GM10266 (cell line): ENCODE results near the gene KSR2.

Source experiments
- DNase-seq: peaks from one replicate; pipeline ENCODE4 v3.0.0; 2012; ENCODE audit errors: extremely low spot score
- TF ChIP-seq, protein P1 (sequence below): IDR thresholded peaks from 2 replicates; pipeline ENCODE4 v1.5.1; 2012; ENCODE audit warnings: mild to moderate bottlenecking, low read depth; ENCODE audit not compliant: control insufficient read depth, insufficient read depth; ENCODE audit errors: missing control alignments

The KSR2 gene

GRCh38 chr12:117574655-117575054 is 394.1 kb downstream of the KSR2 start:
- DNase-seq: no peak
- TF ChIP-seq, protein P1, sequence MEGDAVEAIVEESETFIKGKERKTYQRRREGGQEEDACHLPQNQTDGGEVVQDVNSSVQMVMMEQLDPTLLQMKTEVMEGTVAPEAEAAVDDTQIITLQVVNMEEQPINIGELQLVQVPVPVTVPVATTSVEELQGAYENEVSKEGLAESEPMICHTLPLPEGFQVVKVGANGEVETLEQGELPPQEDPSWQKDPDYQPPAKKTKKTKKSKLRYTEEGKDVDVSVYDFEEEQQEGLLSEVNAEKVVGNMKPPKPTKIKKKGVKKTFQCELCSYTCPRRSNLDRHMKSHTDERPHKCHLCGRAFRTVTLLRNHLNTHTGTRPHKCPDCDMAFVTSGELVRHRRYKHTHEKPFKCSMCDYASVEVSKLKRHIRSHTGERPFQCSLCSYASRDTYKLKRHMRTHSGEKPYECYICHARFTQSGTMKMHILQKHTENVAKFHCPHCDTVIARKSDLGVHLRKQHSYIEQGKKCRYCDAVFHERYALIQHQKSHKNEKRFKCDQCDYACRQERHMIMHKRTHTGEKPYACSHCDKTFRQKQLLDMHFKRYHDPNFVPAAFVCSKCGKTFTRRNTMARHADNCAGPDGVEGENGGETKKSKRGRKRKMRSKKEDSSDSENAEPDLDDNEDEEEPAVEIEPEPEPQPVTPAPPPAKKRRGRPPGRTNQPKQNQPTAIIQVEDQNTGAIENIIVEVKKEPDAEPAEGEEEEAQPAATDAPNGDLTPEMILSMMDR: no peak

DNA sequence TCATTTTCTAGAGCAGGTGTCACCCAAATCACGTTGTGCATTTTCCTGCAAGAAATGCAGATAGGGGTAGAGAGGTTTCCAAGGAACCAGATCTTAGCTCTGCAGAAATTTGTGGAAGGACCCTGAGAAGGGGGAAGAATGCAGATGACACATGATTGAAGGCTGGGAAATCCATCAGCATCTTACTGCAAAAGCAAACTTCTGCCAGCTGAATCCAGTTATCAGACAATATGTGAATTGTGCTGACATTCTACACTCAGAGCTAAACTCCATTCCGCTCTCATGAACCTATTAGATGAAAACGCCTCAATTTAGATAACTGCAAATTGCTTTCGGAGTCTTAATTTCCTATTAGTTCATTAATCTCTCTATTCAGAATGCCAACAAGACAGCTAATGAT is 396.0 kb downstream of the KSR2 start:
- TF ChIP-seq, protein P1: no peak
- no peak for DNase-seq

- DNase-seq: no peak
- TF ChIP-seq, protein P1: no peak
Observed at GRCh38 chr12:117571321-117571720, 397.5 kb downstream of the KSR2 start.

DNA sequence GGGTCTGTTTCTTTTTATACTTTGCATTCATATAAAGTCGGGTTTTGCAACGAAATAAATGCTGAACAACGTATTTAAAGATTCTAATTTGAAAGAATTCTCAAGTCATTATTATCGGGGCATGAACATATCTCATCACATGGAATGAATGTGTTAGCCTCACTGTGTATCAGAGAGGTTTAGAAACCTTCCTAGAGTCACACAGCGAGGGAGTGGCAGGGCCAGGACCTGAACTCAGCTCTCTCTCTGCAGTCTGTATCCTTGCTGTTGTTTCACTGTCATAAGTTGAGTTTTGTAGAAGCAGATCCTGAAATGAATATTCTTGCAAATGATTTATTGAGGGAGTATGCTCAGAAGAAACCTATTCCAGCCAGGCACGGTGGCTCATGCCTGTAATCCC is 398.2 kb downstream of the KSR2 start:
- TF ChIP-seq, protein P1: no peak
- DNase-seq: no peak

- DNase-seq: no peak
- TF ChIP-seq, protein P1: no peak
Observed at GRCh38 chr12:117567644-117568216, 401.1 kb downstream of the KSR2 start.

DNA sequence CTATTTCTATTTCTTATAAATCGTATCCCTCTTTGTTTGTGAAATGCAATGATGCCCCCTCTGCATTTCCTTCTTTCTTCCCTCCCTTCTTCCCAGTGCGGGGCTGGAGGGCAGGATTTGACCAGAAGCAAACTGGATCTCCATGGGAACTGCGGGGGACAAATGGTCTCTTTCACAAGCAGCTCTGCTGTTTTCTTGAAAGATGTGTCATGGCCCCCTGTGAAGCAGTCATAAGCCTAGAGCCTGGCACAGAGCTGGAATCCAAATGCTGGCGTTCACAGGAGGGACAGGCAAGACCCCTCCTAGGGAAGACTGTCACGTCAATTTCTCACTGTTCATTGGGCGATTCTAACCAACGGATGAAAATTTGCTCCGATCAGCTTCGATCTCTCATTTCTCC is 403.9 kb downstream of the KSR2 start:
- no peak for DNase-seq
- TF ChIP-seq, protein P1: no peak

- TF ChIP-seq, protein P1: no peak
- no peak for DNase-seq
Observed at GRCh38 chr12:117563706-117564105, 405.1 kb downstream of the KSR2 start.
